Upper lobe of left lung (tissue), 4 donors: ENCODE measurements around the gene PHKG1.

Experiments used
- POLR2AphosphoS5 ChIP-seq, 2 donors: sonication (generic); formaldehyde crosslinking; IDR thresholded peaks; one replicate each; pipeline ENCODE4 v1.5.1; 2017; ENCODE audit warnings: antibody characterized with exemption in 2 of 2
- TF ChIP-seq, protein P1 (sequence below), 6 experiments: fragments of 450-650 bp in 4 of 6; fragments of 200-600 bp in 2 of 6; sonication (generic) in 2 of 6; IDR thresholded peaks; one replicate each; pipeline ENCODE4 v1.5.1; 2016 to 2019; ENCODE audit warnings: antibody characterized with exemption in 6 of 6

- TF ChIP-seq, protein P1, sequence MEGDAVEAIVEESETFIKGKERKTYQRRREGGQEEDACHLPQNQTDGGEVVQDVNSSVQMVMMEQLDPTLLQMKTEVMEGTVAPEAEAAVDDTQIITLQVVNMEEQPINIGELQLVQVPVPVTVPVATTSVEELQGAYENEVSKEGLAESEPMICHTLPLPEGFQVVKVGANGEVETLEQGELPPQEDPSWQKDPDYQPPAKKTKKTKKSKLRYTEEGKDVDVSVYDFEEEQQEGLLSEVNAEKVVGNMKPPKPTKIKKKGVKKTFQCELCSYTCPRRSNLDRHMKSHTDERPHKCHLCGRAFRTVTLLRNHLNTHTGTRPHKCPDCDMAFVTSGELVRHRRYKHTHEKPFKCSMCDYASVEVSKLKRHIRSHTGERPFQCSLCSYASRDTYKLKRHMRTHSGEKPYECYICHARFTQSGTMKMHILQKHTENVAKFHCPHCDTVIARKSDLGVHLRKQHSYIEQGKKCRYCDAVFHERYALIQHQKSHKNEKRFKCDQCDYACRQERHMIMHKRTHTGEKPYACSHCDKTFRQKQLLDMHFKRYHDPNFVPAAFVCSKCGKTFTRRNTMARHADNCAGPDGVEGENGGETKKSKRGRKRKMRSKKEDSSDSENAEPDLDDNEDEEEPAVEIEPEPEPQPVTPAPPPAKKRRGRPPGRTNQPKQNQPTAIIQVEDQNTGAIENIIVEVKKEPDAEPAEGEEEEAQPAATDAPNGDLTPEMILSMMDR (IDR thresholded peaks at IDR 0.05): no peak
- TF ChIP-seq POLR2AphosphoS5 (IDR thresholded peaks at IDR 0.05): no peak
These were observed 45.9 kb downstream of the PHKG1 start for GRCh38 chr7:56046721-56047445.
